Activated CD8-positive, alpha-beta memory T cell treated with anti-CD3 and anti-CD28 coated beads, Interleukin-2, amount 10 ng/mL, durations not matched to agents 7 days and 5 days (primary cell): ENCODE results near the gene CAMTA1. TPM values are rescaled to one million over a fixed set of nuclear protein-coding genes. Genes with fewer than 3 reads are reported as not detected.

Experiments used
- ATAC-seq: fragments of 150-1000 bp; cut with Tn5 transposase; one replicate; pipeline ENCODE4 v1.10.0; 2021; ENCODE audit warnings: moderate library complexity
- CTCF ChIA-PET: fragments of 350-600 bp; sonication (Branson Sonifier 250); formaldehyde crosslinking; loops from one replicate; lab custom pipeline; 2021; ENCODE audit warnings: antibody characterized with exemption; lab: Charles Lee
- DNase-seq: peaks from one replicate; pipeline ENCODE4 v3.0.0-alpha.2; 2020
- H3K27ac Mint-ChIP-seq: one replicate; pipeline ENCODE4 v1.8.0; 2021; ENCODE audit warnings: mild to moderate bottlenecking, mixed read lengths
- H3K27me3 Mint-ChIP-seq: one replicate; pipeline ENCODE4 v1.8.0; 2021; ENCODE audit warnings: mixed read lengths
- H3K36me3 Mint-ChIP-seq: one replicate; pipeline ENCODE4 v1.8.0; 2021; ENCODE audit warnings: mild to moderate bottlenecking, mixed read lengths
- H3K4me1 Mint-ChIP-seq: one replicate; pipeline ENCODE4 v1.8.0; 2021; ENCODE audit warnings: mixed read lengths
- H3K4me3 Mint-ChIP-seq: one replicate; pipeline ENCODE4 v1.8.0; 2021; ENCODE audit warnings: mild to moderate bottlenecking, moderate library complexity, mixed read lengths
- H3K9me3 Mint-ChIP-seq: one replicate; pipeline ENCODE4 v1.8.0; 2022; ENCODE audit warnings: low read depth, mixed read lengths
- total RNA-seq, 2 experiments: library from RNA; stranded (reverse); gene quantifications; one replicate each; pipeline ENCODE4 v1.2.3, GENCODE V29; 2021

Gene CAMTA1
- total RNA-seq, 2 experiments from 2014 or later = 42.8 to 43.2 TPM

DNA sequence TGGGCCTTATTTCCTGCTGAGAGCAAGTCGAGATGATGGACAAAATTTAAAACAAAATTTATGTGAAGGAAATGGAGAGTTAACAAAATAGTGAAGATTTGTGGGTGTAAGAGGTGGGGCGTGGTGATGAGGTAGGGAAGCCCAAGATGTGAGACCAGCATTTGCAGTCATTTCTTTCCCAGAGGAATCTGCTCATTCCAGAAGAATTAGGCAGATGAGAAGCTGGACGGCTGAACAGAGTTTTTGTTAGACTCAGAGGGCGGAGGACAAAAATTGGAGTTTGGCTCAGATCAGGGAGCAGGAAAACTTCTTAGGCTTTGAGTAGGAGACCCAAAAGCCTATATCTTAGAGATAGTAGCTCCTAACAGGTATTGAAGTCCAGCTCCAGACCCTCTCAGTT, 65.3 kb downstream of the CAMTA1 start:
- no peaks in the 10 kb centered on the region for H3K4me1 Mint-ChIP-seq
- H3K36me3 Mint-ChIP-seq = peaks cover 22% of the 10 kb centered on the region
- no peak overlapping the region for H3K4me3 Mint-ChIP-seq
- CTCF ChIA-PET = no interaction called here
- no peak for DNase-seq
- H3K27ac Mint-ChIP-seq = no peak overlapping the region
- ATAC-seq = no peak
- peaks cover 3% of the 10 kb centered on the region for H3K9me3 Mint-ChIP-seq
- H3K27me3 Mint-ChIP-seq = no peaks in the 10 kb centered on the region

- DNase-seq = no peak
- Mint-ChIP-seq H3K27ac (no peak overlapping the region), H3K4me1 (no peaks in the 10 kb centered on the region), H3K4me3 (no peak overlapping the region), H3K27me3 (no peaks in the 10 kb centered on the region), H3K9me3 (no peaks in the 10 kb centered on the region), H3K36me3 (peaks cover 14% of the 10 kb centered on the region)
- CTCF ChIA-PET = no interaction called here
- ATAC-seq = no peak
Measured at GRCh38 chr1:6852136-6852890, 67.1 kb downstream of the CAMTA1 start.

GRCh38 chr1:6854166-6854565, 68.9 kb downstream of the CAMTA1 start:
- no peak for DNase-seq
- CTCF ChIA-PET = no interaction called here
- Mint-ChIP-seq H3K4me1 (no peaks in the 10 kb centered on the region), H3K4me3 (no peak overlapping the region), H3K9me3 (no peaks in the 10 kb centered on the region), H3K27me3 (no peaks in the 10 kb centered on the region), H3K27ac (no peak overlapping the region), H3K36me3 (peaks cover 14% of the 10 kb centered on the region)
- ATAC-seq = no peak

GRCh38 chr1:6857831-6858230, 72.6 kb downstream of the CAMTA1 start:
- Mint-ChIP-seq H3K27me3 (no peaks in the 10 kb centered on the region), H3K36me3 (peaks cover 3% of the 10 kb centered on the region), H3K9me3 (no peaks in the 10 kb centered on the region), H3K27ac (no peak overlapping the region), H3K4me1 (no peaks in the 10 kb centered on the region), H3K4me3 (no peak overlapping the region)
- DNase-seq = no peak
- ATAC-seq = no peak
- CTCF ChIA-PET = interaction anchor here (1.3 kb wide), 1 partner anchor 25 kb away, joined by 3 read pairs; no protein-coding TSS in a partner anchor

DNA sequence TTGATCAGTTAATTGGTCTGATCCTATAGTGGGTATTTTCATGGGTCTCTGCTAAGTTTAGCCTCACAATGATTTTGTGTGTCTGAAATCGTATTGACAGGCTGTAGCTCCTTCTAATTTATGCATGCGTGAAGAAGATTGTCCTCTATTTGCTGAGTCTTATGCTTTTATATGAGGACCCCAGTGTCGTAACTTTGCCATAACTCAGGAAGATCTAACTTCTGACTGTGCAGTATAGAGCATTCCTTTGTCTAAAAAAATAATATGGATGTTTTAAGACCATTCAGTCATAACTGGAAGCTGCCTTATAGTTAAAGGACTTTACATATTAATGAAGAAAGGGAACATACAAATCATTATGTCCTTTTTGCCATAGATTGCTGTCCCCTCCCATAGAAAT, 73.3 kb downstream of the CAMTA1 start:
- ATAC-seq (no peak), DNase-seq (no peak)
- CTCF ChIA-PET = interaction anchor here (1.3 kb wide), 1 partner anchor 24 kb away, joined by 3 read pairs; no protein-coding TSS in a partner anchor
- no peak overlapping the region for H3K4me3 Mint-ChIP-seq
- H3K27me3 Mint-ChIP-seq = no peaks in the 10 kb centered on the region
- no peaks in the 10 kb centered on the region for H3K9me3 Mint-ChIP-seq
- H3K4me1 Mint-ChIP-seq = no peaks in the 10 kb centered on the region
- H3K36me3 Mint-ChIP-seq = peaks cover 2% of the 10 kb centered on the region
- no peak overlapping the region for H3K27ac Mint-ChIP-seq

GRCh38 chr1:6859415-6860343, 74.4 kb downstream of the CAMTA1 start:
- ATAC-seq = no peak

DNA sequence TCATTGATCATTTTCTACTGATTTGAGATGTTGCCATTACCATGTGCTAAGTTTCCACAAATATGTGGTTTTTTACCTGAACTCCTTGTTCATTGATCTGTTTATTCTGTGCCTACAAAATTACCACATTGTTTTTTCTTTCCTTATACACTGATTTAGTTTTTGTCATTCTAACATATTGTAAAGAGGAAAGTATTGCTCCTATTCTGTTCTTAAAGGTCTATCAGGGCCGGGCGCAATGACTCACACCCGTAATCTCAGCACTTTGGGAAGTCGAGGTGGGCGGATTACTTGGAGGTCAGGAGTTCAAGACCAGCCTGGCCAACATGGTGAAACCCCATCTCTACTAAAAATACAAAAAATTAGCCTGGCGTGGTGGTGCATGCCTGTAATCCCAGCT, 75.1 kb downstream of the CAMTA1 start:
- CTCF ChIA-PET = no interaction called here
- Mint-ChIP-seq H3K27ac (no peak overlapping the region), H3K4me1 (no peaks in the 10 kb centered on the region), H3K4me3 (no peak overlapping the region), H3K9me3 (no peaks in the 10 kb centered on the region), H3K27me3 (no peaks in the 10 kb centered on the region), H3K36me3 (peaks cover 3% of the 10 kb centered on the region)
- no peak for DNase-seq
- no peak for ATAC-seq

More at GRCh38 chr1:6859415-6860343, 74.4 kb downstream of the CAMTA1 start:
- H3K9me3 Mint-ChIP-seq = no peaks in the 10 kb centered on the region
- H3K27me3 Mint-ChIP-seq = no peaks in the 10 kb centered on the region
- H3K27ac Mint-ChIP-seq = no peak overlapping the region
- H3K4me3 Mint-ChIP-seq = no peak overlapping the region
- H3K36me3 Mint-ChIP-seq = peaks cover 4% of the 10 kb centered on the region
- no peaks in the 10 kb centered on the region for H3K4me1 Mint-ChIP-seq
- CTCF ChIA-PET = interaction anchor here (0.8 kb wide), 1 partner anchor 158 kb away, joined by 3 read pairs; the partner anchor contains the start of gene DNAJC11
- no peak for DNase-seq

DNA sequence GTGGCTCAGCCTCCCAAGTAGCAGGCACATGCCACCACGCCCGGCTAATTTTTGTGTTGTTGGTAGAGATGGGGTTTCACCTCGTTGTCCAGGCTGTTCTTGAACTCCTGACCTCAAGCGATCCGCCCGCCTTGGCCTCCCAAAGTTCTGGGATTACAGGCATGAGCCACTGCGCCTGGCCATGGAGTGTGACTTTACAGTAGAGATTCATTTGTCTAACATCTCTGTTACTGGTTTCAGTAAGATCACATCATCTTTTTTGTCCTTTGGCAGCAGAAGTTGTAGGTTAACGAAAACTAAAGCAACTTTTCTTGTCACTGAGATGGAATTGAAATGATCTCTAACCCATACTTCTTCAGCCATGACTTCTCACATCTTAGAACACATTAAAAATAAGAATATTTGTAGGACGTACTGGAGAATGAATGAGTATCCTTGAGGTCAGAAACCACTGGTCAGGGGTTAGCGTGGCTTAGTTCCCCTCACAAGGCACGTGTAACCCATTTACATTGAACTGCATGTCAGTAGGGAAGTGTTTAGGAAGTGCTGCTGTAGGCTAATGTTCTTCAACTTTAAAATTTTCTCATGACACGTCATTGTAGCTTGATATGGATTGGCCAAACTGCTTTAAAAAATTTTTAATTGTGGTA, 75.9 kb downstream of the CAMTA1 start:
- Mint-ChIP-seq H3K36me3 (peaks cover 3% of the 10 kb centered on the region), H3K9me3 (no peaks in the 10 kb centered on the region), H3K4me3 (no peak overlapping the region), H3K27ac (no peak overlapping the region), H3K4me1 (no peaks in the 10 kb centered on the region), H3K27me3 (no peaks in the 10 kb centered on the region)
- CTCF ChIA-PET = interaction anchor here (0.8 kb wide), 1 partner anchor 30 kb away, joined by 3 read pairs; no protein-coding TSS in a partner anchor
- no peak for ATAC-seq
- DNase-seq = no peak

DNA sequence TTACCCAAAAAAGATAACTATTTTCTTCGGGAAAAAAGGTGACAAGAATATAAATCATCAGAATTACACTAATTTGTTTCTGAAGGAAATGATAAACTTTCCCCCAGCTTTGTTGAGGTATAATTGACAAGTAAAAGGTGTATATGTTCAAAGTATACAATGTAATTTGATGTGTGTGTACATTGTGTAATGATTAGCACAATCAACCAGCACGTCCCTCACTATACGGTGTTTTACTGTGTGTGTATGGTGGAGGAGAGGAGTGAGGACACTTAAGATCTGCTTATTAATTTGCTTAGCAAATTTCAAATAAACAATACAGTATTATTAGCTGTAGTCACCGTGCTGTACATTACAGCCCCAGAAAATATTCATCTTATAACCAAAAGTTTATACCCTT, 77.7 kb downstream of the CAMTA1 start:
- DNase-seq = no peak
- CTCF ChIA-PET = interaction anchor here (0.9 kb wide), 1 partner anchor 27 kb away, joined by 3 read pairs; no protein-coding TSS in a partner anchor
- no peaks in the 10 kb centered on the region for H3K27me3 Mint-ChIP-seq
- no peak overlapping the region for H3K27ac Mint-ChIP-seq
- H3K4me1 Mint-ChIP-seq = no peaks in the 10 kb centered on the region
- no peaks in the 10 kb centered on the region for H3K9me3 Mint-ChIP-seq
- H3K4me3 Mint-ChIP-seq = no peak overlapping the region
- no peak for ATAC-seq
- peaks cover 3% of the 10 kb centered on the region for H3K36me3 Mint-ChIP-seq

- no peak overlapping the region for H3K4me3 Mint-ChIP-seq
- H3K36me3 Mint-ChIP-seq = peaks cover 3% of the 10 kb centered on the region
- DNase-seq = no peak
- no peaks in the 10 kb centered on the region for H3K27me3 Mint-ChIP-seq
- no peaks in the 10 kb centered on the region for H3K9me3 Mint-ChIP-seq
- no peak for ATAC-seq
- H3K4me1 Mint-ChIP-seq = peaks cover 8% of the 10 kb centered on the region
- H3K27ac Mint-ChIP-seq = no peak overlapping the region
- CTCF ChIA-PET = no interaction called here
Measured at GRCh38 chr1:6864166-6864565, 78.9 kb downstream of the CAMTA1 start.

DNA sequence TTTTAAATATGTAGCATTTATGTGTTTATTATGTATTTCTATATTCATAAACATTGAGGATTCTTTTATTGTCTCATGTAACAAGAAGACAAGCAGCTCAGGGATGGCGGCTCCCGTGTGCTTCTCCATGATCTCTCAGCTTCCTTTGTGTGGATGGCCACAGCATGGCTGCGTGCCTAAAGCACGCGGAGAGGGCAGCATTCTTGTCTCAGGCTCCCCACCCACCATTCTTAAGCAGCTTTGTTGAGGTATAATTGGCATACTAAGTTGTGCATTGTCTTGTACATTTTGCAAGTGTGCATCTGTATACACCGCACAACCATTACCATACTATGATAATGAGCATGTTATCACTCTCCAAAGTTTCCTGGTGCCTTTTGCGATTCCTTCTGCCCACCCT, 81.6 kb downstream of the CAMTA1 start:
- no peak overlapping the region for H3K4me3 Mint-ChIP-seq
- no peaks in the 10 kb centered on the region for H3K9me3 Mint-ChIP-seq
- ATAC-seq (no peak), DNase-seq (no peak)
- H3K27ac Mint-ChIP-seq = no peak overlapping the region
- no peaks in the 10 kb centered on the region for H3K27me3 Mint-ChIP-seq
- CTCF ChIA-PET = no interaction called here
- H3K4me1 Mint-ChIP-seq = peaks cover 17% of the 10 kb centered on the region
- peaks cover 3% of the 10 kb centered on the region for H3K36me3 Mint-ChIP-seq

DNA sequence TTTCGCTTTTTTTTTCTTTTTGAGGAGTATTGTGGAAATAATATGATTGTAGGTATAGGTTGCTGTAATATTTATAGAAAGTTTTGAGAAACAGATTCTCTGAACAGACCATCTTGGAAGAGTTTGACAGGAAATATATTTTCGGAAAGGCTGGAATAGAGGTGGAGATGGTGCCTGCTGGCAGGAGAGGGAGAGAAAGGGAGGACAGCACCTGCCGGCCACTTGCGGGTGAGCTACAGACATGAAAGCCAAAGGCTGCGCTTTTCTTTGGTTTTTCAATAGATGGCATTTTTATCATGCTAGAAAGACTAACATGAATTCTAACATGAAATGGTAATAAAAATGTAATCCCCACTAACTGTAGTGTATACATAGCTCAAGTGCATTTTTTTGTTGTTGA, 82.1 kb downstream of the CAMTA1 start:
- CTCF ChIA-PET = no interaction called here
- Mint-ChIP-seq H3K27me3 (no peaks in the 10 kb centered on the region), H3K27ac (no peak overlapping the region), H3K9me3 (no peaks in the 10 kb centered on the region), H3K4me1 (peaks cover 21% of the 10 kb centered on the region), H3K36me3 (peaks cover 3% of the 10 kb centered on the region), H3K4me3 (no peak overlapping the region)
- ATAC-seq (no peak), DNase-seq (no peak)
